Ovary (tissue), 3 donors: ENCODE results near the gene NDUFA12.

ENCODE experiments used
- CTCF ChIP-seq, 3 donors: fragments of 450-650 bp in 2 of 3; fragments of 200-600 bp in 1 of 3; IDR thresholded peaks; one replicate each; pipeline versions ENCODE4 v1.5.1 to v1.8.0; 2016 to 2022; ENCODE audit warnings: antibody characterized with exemption in 3 of 3, mild to moderate bottlenecking in 1 of 3
- POLR2A ChIP-seq: fragments of 450-650 bp; IDR thresholded peaks from one replicate; pipeline ENCODE4 v1.6.1; 2017; ENCODE audit warnings: antibody characterized with exemption, mild to moderate bottlenecking, moderate library complexity
- donor health status: DM: no; HTN: no; CAD: no.

- TF ChIP-seq CTCF (IDR thresholded peaks at IDR 0.05) (no peak), POLR2A (no peak)
These were observed 12.6 kb upstream of the NDUFA12 start for GRCh38 chr12:95016120-95016519.
